NK-92 (cell line): ENCODE results near the gene SORCS2.

Source experiments
- DNase-seq: peaks from one replicate; lab custom pipeline; 2025; ENCODE audit not compliant: unreplicated experiment; lab: John Stamatoyannopoulos, UW

SORCS2 gene

GRCh38 chr4:7691982-7692381, 499.6 kb downstream of the SORCS2 start:
- DNase-seq: no peak

GRCh38 chr4:7692451-7693236, 500.3 kb downstream of the SORCS2 start:
- no peak for DNase-seq

- DNase-seq: no peak
These were observed 500.9 kb downstream of the SORCS2 start for GRCh38 chr4:7693237-7693608.

GRCh38 chr4:7693711-7694110, 501.4 kb downstream of the SORCS2 start:
- no peak for DNase-seq

GRCh38 chr4:7694324-7694723, 502.0 kb downstream of the SORCS2 start:
- no peak for DNase-seq

- no peak for DNase-seq
These were observed 505.0 kb downstream of the SORCS2 start for GRCh38 chr4:7697343-7697742.

- DNase-seq: no peak
These were observed 505.5 kb downstream of the SORCS2 start for GRCh38 chr4:7697821-7698220.

GRCh38 chr4:7698584-7698983, 506.2 kb downstream of the SORCS2 start:
- no peak for DNase-seq

- DNase-seq: no peak
These were observed 506.7 kb downstream of the SORCS2 start for GRCh38 chr4:7699031-7699430.

GRCh38 chr4:7699825-7700224, 507.5 kb downstream of the SORCS2 start:
- no peak for DNase-seq

- DNase-seq: no peak
These were observed 508.3 kb downstream of the SORCS2 start for GRCh38 chr4:7700665-7701064.

GRCh38 chr4:7701866-7702649, 509.7 kb downstream of the SORCS2 start:
- no peak for DNase-seq

- no peak for DNase-seq
These were observed 511.4 kb downstream of the SORCS2 start for GRCh38 chr4:7703688-7704087.

GRCh38 chr4:7704091-7704490, 511.8 kb downstream of the SORCS2 start:
- DNase-seq: no peak

- DNase-seq: no peak
These were observed 512.3 kb downstream of the SORCS2 start for GRCh38 chr4:7704625-7705024.

GRCh38 chr4:7705062-7705461, 512.7 kb downstream of the SORCS2 start:
- no peak for DNase-seq

GRCh38 chr4:7705593-7705992, 513.3 kb downstream of the SORCS2 start:
- DNase-seq: no peak

- DNase-seq: no peak
These were observed 515.9 kb downstream of the SORCS2 start for GRCh38 chr4:7708238-7708637.

- no peak for DNase-seq
These were observed 516.6 kb downstream of the SORCS2 start for GRCh38 chr4:7708981-7709380.

GRCh38 chr4:7709431-7709830, 517.1 kb downstream of the SORCS2 start:
- no peak for DNase-seq

- DNase-seq: no peak
These were observed 517.8 kb downstream of the SORCS2 start for GRCh38 chr4:7710126-7710525.

GRCh38 chr4:7710576-7711306, 518.4 kb downstream of the SORCS2 start:
- DNase-seq: no peak
